Fibroblast of the aortic adventitia (primary cell): Measurements from ENCODE around the gene TGFBI. TPM values are rescaled to one million over a fixed set of nuclear protein-coding genes. Genes with fewer than 3 reads are reported as not detected.

Source experiments
- DNase-seq: peaks from one replicate; pipeline ENCODE4 v3.0.0-alpha.2; 2010; ENCODE audit warnings: low read depth
- H3K4me3 ChIP-seq: 2 replicates; pipeline ENCODE4 v1.5.1; 2011; ENCODE audit warnings: low read depth, mild to moderate bottlenecking, control low read depth, low read length, moderate library complexity
- CTCF ChIP-seq: IDR thresholded peaks from 2 replicates; pipeline ENCODE4 v1.5.1; 2011; ENCODE audit warnings: mild to moderate bottlenecking, low read length, control low read depth, inconsistent platforms; ENCODE audit not compliant: insufficient read depth
- total RNA-seq: library from RNA; depleted of rRNA; stranded (reverse); fragments of >200 nt; gene quantifications from 2 replicates; pipeline ENCODE4 v1.2.3, GENCODE V29; 2012; ENCODE audit warnings: low replicate concordance

Gene TGFBI
- total RNA-seq, 1 donor, result 227 TPM

- no peak overlapping the region for H3K4me3 ChIP-seq
- TF ChIP-seq CTCF, result no peak
- DNase-seq, result no peak
Measured at GRCh38 chr5:136000147-136000546, 28.6 kb upstream of the TGFBI start.

- no peak for DNase-seq
- H3K4me3 ChIP-seq, result no peak overlapping the region
- TF ChIP-seq CTCF, result no peak
Measured at GRCh38 chr5:136000932-136001331, 27.9 kb upstream of the TGFBI start.

- H3K4me3 ChIP-seq, result no peak overlapping the region
- no peak for TF ChIP-seq CTCF
- DNase-seq, result peak; percentile 93
Measured at GRCh38 chr5:136001466-136001981, 27.3 kb upstream of the TGFBI start.

GRCh38 chr5:136004436-136004835 lies 24.4 kb upstream of the TGFBI start:
- no peak overlapping the region for H3K4me3 ChIP-seq
- TF ChIP-seq CTCF, result no peak
- DNase-seq, result peak; percentile 69

GRCh38 chr5:136005476-136005875 lies 23.3 kb upstream of the TGFBI start:
- TF ChIP-seq CTCF, result no peak
- no peak for DNase-seq
- H3K4me3 ChIP-seq, result no peak overlapping the region

- no peak for TF ChIP-seq CTCF
- no peak overlapping the region for H3K4me3 ChIP-seq
- no peak for DNase-seq
Measured at GRCh38 chr5:136006164-136006563, 22.6 kb upstream of the TGFBI start.

- no peak for TF ChIP-seq CTCF
- peak; percentile 94 for DNase-seq
- no peak overlapping the region for H3K4me3 ChIP-seq
Measured at GRCh38 chr5:136006761-136007251, 22.0 kb upstream of the TGFBI start.
